ENCODE data around the gene CHORDC1.
A peak's percentile ranks its signal among the peaks of the same experiment; 100 is the strongest.

CHORDC1 gene

DNA sequence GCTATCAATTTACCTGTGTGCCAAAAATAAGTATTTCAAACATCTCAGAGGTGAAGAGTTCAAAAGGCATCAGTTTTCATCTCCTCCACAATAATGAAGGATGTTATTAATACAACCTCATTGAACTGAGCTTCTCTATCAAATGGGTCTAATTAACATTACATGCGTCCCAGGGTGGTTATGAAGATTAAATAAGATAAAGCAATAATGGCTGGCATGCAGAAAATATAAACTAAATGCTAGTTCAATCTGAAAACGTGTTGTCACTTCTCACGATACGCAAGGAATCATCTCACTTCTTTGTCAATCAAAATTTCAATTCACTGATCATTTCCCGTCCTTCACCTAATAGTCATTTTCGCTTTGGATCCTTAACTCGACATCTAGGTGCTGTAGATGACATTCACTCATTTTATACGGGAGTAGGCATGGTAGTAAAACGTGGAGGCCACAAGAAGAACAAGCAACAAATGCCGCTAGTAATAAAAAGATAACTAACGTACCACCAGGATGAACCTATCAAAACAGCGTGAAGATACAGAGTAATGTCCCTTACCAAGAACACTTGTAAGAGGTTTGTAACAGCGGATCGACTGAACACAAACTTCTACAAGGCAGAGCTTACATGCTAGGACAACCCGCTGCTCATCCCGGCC is 918 bp downstream of the CHORDC1 start:
- TF ChIP-seq, protein P1, sequence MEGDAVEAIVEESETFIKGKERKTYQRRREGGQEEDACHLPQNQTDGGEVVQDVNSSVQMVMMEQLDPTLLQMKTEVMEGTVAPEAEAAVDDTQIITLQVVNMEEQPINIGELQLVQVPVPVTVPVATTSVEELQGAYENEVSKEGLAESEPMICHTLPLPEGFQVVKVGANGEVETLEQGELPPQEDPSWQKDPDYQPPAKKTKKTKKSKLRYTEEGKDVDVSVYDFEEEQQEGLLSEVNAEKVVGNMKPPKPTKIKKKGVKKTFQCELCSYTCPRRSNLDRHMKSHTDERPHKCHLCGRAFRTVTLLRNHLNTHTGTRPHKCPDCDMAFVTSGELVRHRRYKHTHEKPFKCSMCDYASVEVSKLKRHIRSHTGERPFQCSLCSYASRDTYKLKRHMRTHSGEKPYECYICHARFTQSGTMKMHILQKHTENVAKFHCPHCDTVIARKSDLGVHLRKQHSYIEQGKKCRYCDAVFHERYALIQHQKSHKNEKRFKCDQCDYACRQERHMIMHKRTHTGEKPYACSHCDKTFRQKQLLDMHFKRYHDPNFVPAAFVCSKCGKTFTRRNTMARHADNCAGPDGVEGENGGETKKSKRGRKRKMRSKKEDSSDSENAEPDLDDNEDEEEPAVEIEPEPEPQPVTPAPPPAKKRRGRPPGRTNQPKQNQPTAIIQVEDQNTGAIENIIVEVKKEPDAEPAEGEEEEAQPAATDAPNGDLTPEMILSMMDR (IDR thresholded peaks at IDR 0.05), result no peak
- no peak for DNase-seq

GRCh38 chr11:90220391-90220790 is 2.5 kb downstream of the CHORDC1 start:
- Mint-ChIP-seq H3K27ac (peak overlapping the region; percentile 7), H3K4me3 (peak overlapping the region; percentile 99), H3K27me3 (ENCODE audit: low read depth, poor library complexity) (no peaks in the 10 kb centered on the region), H3K4me1 (peaks cover 50% of the 10 kb centered on the region), H3K36me3 (ENCODE audit: low read depth) (peaks cover 38% of the 10 kb centered on the region), H3K9me3 (peaks cover 11% of the 10 kb centered on the region)
- TF ChIP-seq, protein P1 (IDR thresholded peaks at IDR 0.05), result no peak
- DNase-seq, result no peak

More for the DNA sequence above, 918 bp downstream of the CHORDC1 start:
- Mint-ChIP-seq H3K4me3 (peak overlapping the region; percentile 99), H3K27me3 (ENCODE audit: low read depth, poor library complexity) (no peaks in the 10 kb centered on the region), H3K9me3 (peaks cover 11% of the 10 kb centered on the region), H3K27ac (peak overlapping the region; percentile 100), H3K36me3 (ENCODE audit: low read depth) (peaks cover 30% of the 10 kb centered on the region), H3K4me1 (peaks cover 44% of the 10 kb centered on the region)

GRCh38 chr11:90219438-90219837 is 3.4 kb downstream of the CHORDC1 start:
- Mint-ChIP-seq H3K4me3 (peak overlapping the region; percentile 4), H3K27me3 (ENCODE audit: low read depth, poor library complexity) (no peaks in the 10 kb centered on the region), H3K9me3 (peaks cover 11% of the 10 kb centered on the region), H3K36me3 (ENCODE audit: low read depth) (peaks cover 38% of the 10 kb centered on the region), H3K4me1 (peaks cover 50% of the 10 kb centered on the region), H3K27ac (no peak overlapping the region)
- TF ChIP-seq, protein P1 (IDR thresholded peaks at IDR 0.05), result no peak
- DNase-seq, result no peak

GRCh38 chr11:90218606-90219005 is 4.2 kb downstream of the CHORDC1 start:
- Mint-ChIP-seq H3K4me3 (no peak overlapping the region), H3K9me3 (peaks cover 11% of the 10 kb centered on the region), H3K27me3 (ENCODE audit: low read depth, poor library complexity) (no peaks in the 10 kb centered on the region), H3K4me1 (peaks cover 43% of the 10 kb centered on the region), H3K36me3 (ENCODE audit: low read depth) (peaks cover 46% of the 10 kb centered on the region), H3K27ac (no peak overlapping the region)
- TF ChIP-seq, protein P1 (IDR thresholded peaks at IDR 0.05), result no peak
- peak; percentile 46 for DNase-seq

- TF ChIP-seq, protein P1 (IDR thresholded peaks at IDR 0.05), result no peak
- Mint-ChIP-seq H3K27me3 (ENCODE audit: low read depth, poor library complexity) (no peaks in the 10 kb centered on the region), H3K9me3 (peaks cover 11% of the 10 kb centered on the region), H3K27ac (peak overlapping the region; percentile 46), H3K36me3 (ENCODE audit: low read depth) (peaks cover 63% of the 10 kb centered on the region), H3K4me1 (peaks cover 30% of the 10 kb centered on the region), H3K4me3 (no peak overlapping the region)
- no peak for DNase-seq
Observed at GRCh38 chr11:90216611-90217010, 6.2 kb downstream of the CHORDC1 start.

- Mint-ChIP-seq H3K9me3 (no peaks in the 10 kb centered on the region), H3K27ac (no peak overlapping the region), H3K36me3 (ENCODE audit: low read depth) (peaks cover 64% of the 10 kb centered on the region), H3K27me3 (ENCODE audit: low read depth, poor library complexity) (no peaks in the 10 kb centered on the region), H3K4me3 (no peak overlapping the region), H3K4me1 (peaks cover 10% of the 10 kb centered on the region)
- TF ChIP-seq, protein P1 (IDR thresholded peaks at IDR 0.05), result no peak
- DNase-seq, result no peak
Observed at GRCh38 chr11:90213322-90213721, 9.5 kb downstream of the CHORDC1 start.

All from nephron progenitor cell (in vitro differentiated cells).